K562 (cell line): ENCODE measurements around the gene FGG. TPM values are rescaled to one million over a fixed set of nuclear protein-coding genes. Genes with fewer than 3 reads are reported as not detected.

Source experiments
- CREB1 ChIP-seq, 2 experiments: sonication (generic) in 1 of 2; formaldehyde crosslinking in 1 of 2; IDR thresholded peaks; 2 replicates each; pipeline versions ENCODE4 v1.6.1 to v1.8.0; 2012 to 2022; ENCODE audit warnings: inconsistent platforms in 1 of 2, mild to moderate bottlenecking in 1 of 2, missing genetic modification reagents in 1 of 2, moderate library complexity in 1 of 2
- CTCF ChIP-seq, 3 experiments: IDR thresholded peaks in 2 of 3; conservative IDR thresholded peaks in 1 of 3; 2 replicates each; pipeline ENCODE4 v1.5.1; 2011 to 2012; ENCODE audit warnings: low read length in 3 of 3, mild to moderate bottlenecking in 3 of 3, control low read depth in 2 of 3, improper control_type of control experiment in 1 of 3, inconsistent platforms in 1 of 3, low read depth in 1 of 3, mixed read lengths in 1 of 3, moderate library complexity in 1 of 3; ENCODE audit not compliant: insufficient read depth in 2 of 3
- RBM39 ChIP-seq: fragments of 200-400 bp; formaldehyde crosslinking; optimal IDR thresholded peaks from 2 replicates; pipeline ENCODE3; 2018; ENCODE audit warnings: low read depth, low read length
- SOX6 ChIP-seq: fragments of 450-650 bp; IDR thresholded peaks from 2 replicates; pipeline ENCODE4 v1.6.1; 2014; ENCODE audit warnings: mild to moderate bottlenecking
- polyA plus RNA-seq, 8 experiments: library from polyadenylated mRNA; depleted of rRNA in 4 of 8; stranded (reverse) in 5 of 8; unstranded in 3 of 8; fragments of >200 nt; fragmentation: Nextera tagmentation in 2 of 8; fragmentation: Illumina TruSeq in 1 of 8; extraction: Ambion mirVana in 2 of 8; extraction: Trizol in 1 of 8; gene quantifications; 2 replicates each; pipeline versions ENCODE4 v1.2.1 to v1.2.3, GENCODE V29; 2011 to 2014; ENCODE audit warnings: inconsistent platforms in 1 of 8, missing spikeins in 1 of 8
- total RNA-seq, 7 experiments: library from RNA; depleted of rRNA in 6 of 7; stranded (reverse); fragments of >200 nt in 6 of 7; fragmentation: Illumina TruSeq in 2 of 7; extraction: Trizol in 2 of 7; gene quantifications; 2 replicates each; pipeline versions ENCODE4 v1.2.1 to v1.2.3, GENCODE V29; 2011 to 2021; ENCODE audit warnings: low replicate concordance in 1 of 7
- TF ChIP-seq, protein P1 (sequence below), 2 experiments: IDR thresholded peaks in 1 of 2; conservative IDR thresholded peaks in 1 of 2; 2 replicates each; pipeline ENCODE4 v1.6.1; 2016; ENCODE audit warnings: low read depth in 2 of 2, mild to moderate bottlenecking in 1 of 2, missing compliant biosample characterization in 1 of 2, missing genetic modification characterization in 1 of 2, moderate library complexity in 1 of 2
- TF ChIP-seq, protein P2 (sequence below): sonication (generic); formaldehyde crosslinking; IDR thresholded peaks from 2 replicates; pipeline ENCODE4 v1.8.1; 2023; ENCODE audit warnings: mild to moderate bottlenecking, missing genetic modification reagents

Gene FGG
- total and polyA plus RNA-seq, 9 of the 15 experiments (the other 6 are each of a cell fraction or from before 2014, with no cell fraction given): 0.08 to 2.2 (median 0.33) TPM; not detected in 2

GRCh38 chr4:154559494-154560418 lies 52.7 kb downstream of the FGG start (continued):
- TF ChIP-seq, protein P1, sequence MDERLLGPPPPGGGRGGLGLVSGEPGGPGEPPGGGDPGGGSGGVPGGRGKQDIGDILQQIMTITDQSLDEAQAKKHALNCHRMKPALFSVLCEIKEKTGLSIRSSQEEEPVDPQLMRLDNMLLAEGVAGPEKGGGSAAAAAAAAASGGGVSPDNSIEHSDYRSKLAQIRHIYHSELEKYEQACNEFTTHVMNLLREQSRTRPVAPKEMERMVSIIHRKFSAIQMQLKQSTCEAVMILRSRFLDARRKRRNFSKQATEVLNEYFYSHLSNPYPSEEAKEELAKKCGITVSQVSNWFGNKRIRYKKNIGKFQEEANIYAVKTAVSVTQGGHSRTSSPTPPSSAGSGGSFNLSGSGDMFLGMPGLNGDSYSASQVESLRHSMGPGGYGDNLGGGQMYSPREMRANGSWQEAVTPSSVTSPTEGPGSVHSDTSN (CRISPR knock-in tag; IDR thresholded peaks at IDR 0.05; ENCODE audit: low read depth): no peak
- TF ChIP-seq, protein P1 (tag; conservative IDR thresholded peaks at IDR 0.05; ENCODE audit: low read depth): peak; percentile 60; the same call in 1 of the 2 replicates
- TF ChIP-seq, protein P2, sequence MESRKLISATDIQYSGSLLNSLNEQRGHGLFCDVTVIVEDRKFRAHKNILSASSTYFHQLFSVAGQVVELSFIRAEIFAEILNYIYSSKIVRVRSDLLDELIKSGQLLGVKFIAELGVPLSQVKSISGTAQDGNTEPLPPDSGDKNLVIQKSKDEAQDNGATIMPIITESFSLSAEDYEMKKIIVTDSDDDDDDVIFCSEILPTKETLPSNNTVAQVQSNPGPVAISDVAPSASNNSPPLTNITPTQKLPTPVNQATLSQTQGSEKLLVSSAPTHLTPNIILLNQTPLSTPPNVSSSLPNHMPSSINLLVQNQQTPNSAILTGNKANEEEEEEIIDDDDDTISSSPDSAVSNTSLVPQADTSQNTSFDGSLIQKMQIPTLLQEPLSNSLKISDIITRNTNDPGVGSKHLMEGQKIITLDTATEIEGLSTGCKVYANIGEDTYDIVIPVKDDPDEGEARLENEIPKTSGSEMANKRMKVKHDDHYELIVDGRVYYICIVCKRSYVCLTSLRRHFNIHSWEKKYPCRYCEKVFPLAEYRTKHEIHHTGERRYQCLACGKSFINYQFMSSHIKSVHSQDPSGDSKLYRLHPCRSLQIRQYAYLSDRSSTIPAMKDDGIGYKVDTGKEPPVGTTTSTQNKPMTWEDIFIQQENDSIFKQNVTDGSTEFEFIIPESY: no peak
- TF ChIP-seq RBM39 (no peak), CREB1 (IDR thresholded peaks at IDR 0.05) (0 out of 2 replicates have a peak, but pooled peaks have one; percentile 38), CREB1 (CRISPR knock-in tag; IDR thresholded peaks at IDR 0.05) (0 out of 2 replicates have a peak, but pooled peaks have one; percentile 41), CTCF (IDR thresholded peaks at IDR 0.05 in 2 of 3, conservative IDR thresholded peaks at IDR 0.05 in 1 of 3; ENCODE audit: insufficient read depth in 2 of 3, low read depth in 1 of 3, low read length in 3 of 3) (peak; percentile 69 to 88 (median 73)), SOX6 (no peak)
